ENCODE results near the gene ZNF717. TPM values are rescaled to one million over a fixed set of nuclear protein-coding genes. Genes with fewer than 3 reads are reported as not detected.
"Not testable (repeated sequence)": the region's sequence is repeated elsewhere in the genome, so short reads cannot be mapped to it uniquely, and the experiment has no call there.

The ZNF717 gene
- 10.2 and 12.0 TPM in 2 replicates for total RNA-seq

- peak; percentile 43 for DNase-seq (ENCODE audit: low read depth, low spot score)
Measured at GRCh38 chr3:75785081-75785755, at the start of gene ZNF717. Gene ZNF717, minus strand, starts transcription at chr3:75785549. Its CDS starts 2,187 bp downstream, at chr3:75783362.

- not testable (repeated sequence) for DNase-seq (ENCODE audit: low read depth, low spot score)
Measured at GRCh38 chr3:75831076-75831475, 45.7 kb upstream of the ZNF717 start.

- not testable (repeated sequence) for DNase-seq (ENCODE audit: low read depth, low spot score)
Measured at GRCh38 chr3:75818019-75818418, 32.7 kb upstream of the ZNF717 start.

GRCh38 chr3:75816287-75817180 is 31.2 kb upstream of the ZNF717 start:
- not testable (repeated sequence) for DNase-seq (ENCODE audit: low read depth, low spot score)

GRCh38 chr3:75814797-75815196 is 29.4 kb upstream of the ZNF717 start:
- DNase-seq (ENCODE audit: low read depth, low spot score) = no peak

GRCh38 chr3:75782506-75782905 is 2.8 kb downstream of the ZNF717 start:
- no peak for DNase-seq (ENCODE audit: low read depth, low spot score)

GRCh38 chr3:75781079-75781745 is 4.1 kb downstream of the ZNF717 start:
- DNase-seq (ENCODE audit: low read depth, low spot score) = no peak

- not testable (repeated sequence) for DNase-seq (ENCODE audit: low read depth, low spot score)
Measured at GRCh38 chr3:75777742-75778141, 7.6 kb downstream of the ZNF717 start.

- not testable (repeated sequence) for DNase-seq (ENCODE audit: low read depth, low spot score)
Measured at GRCh38 chr3:75771631-75772030, 13.7 kb downstream of the ZNF717 start.

- DNase-seq (ENCODE audit: low read depth, low spot score) = no peak
Measured at GRCh38 chr3:75768303-75769017, 16.9 kb downstream of the ZNF717 start.

- no peak for DNase-seq (ENCODE audit: low read depth, low spot score)
Measured at GRCh38 chr3:75737831-75738493, 47.4 kb downstream of the ZNF717 start.

- DNase-seq (ENCODE audit: low read depth, low spot score) = no peak
Measured at GRCh38 chr3:75727985-75728384, 57.4 kb downstream of the ZNF717 start.

- DNase-seq (ENCODE audit: low read depth, low spot score) = no peak
Measured at GRCh38 chr3:75692061-75692460, 93.3 kb downstream of the ZNF717 start.

GRCh38 chr3:75687323-75687722 is 98.0 kb downstream of the ZNF717 start:
- no peak for DNase-seq (ENCODE audit: low read depth, low spot score)

Other genes starting within 250 kb of the ZNF717 start
- gene FRG2C, start 121.2 kb downstream of the ZNF717 start, total RNA-seq = not detected in 2 replicates